Calu3 (cell line): Measurements from ENCODE around the gene P3H3. TPM values are rescaled to one million over a fixed set of nuclear protein-coding genes. Genes with fewer than 3 reads are reported as not detected.

Experiments used
- BruUV-seq: library from RNA; stranded (reverse); fragments of 400-500 nt; replicated peaks from 2 replicates; lab custom pipeline; 2021; lab: Mats Ljungman, UMichigan
- CTCF ChIA-PET: fragments of 300-600 bp; sonication (Branson Sonifier 250); formaldehyde crosslinking; loops from one replicate; lab custom pipeline; 2022; ENCODE audit warnings: antibody characterized with exemption; lab: Charles Lee
- DNase-seq: peaks from one replicate; pipeline ENCODE4 v3.0.0; 2022
- H3K27ac Mint-ChIP-seq: one replicate; pipeline ENCODE4 v1.8.0; 2022; ENCODE audit warnings: mixed read lengths; ENCODE audit not compliant: unreplicated experiment
- H3K27me3 Mint-ChIP-seq: one replicate; pipeline ENCODE4 v1.8.0; 2022; ENCODE audit warnings: mixed read lengths; ENCODE audit not compliant: unreplicated experiment
- H3K36me3 Mint-ChIP-seq: one replicate; pipeline ENCODE4 v1.8.0; 2022; ENCODE audit warnings: mild to moderate bottlenecking, moderate library complexity, mixed read lengths; ENCODE audit not compliant: insufficient read depth, unreplicated experiment
- H3K4me1 Mint-ChIP-seq: one replicate; pipeline ENCODE4 v1.8.0; 2022; ENCODE audit warnings: mild to moderate bottlenecking, low read depth, mixed read lengths; ENCODE audit not compliant: unreplicated experiment
- H3K4me3 Mint-ChIP-seq: one replicate; pipeline ENCODE4 v1.8.0; 2022; ENCODE audit warnings: mild to moderate bottlenecking, low read depth, moderate library complexity, mixed read lengths; ENCODE audit not compliant: unreplicated experiment
- H3K9me3 Mint-ChIP-seq: one replicate; pipeline ENCODE4 v1.8.0; 2022; ENCODE audit warnings: low read depth, mixed read lengths; ENCODE audit not compliant: unreplicated experiment
- intact Hi-C: fragments of 100-400 bp; cut with micrococcal nuclease; formaldehyde crosslinking; loops from one replicate; pipeline ENCODE4 v1.10.0; 2022; ENCODE audit not compliant: unreplicated experiment
- total RNA-seq: library from RNA; stranded (reverse); gene quantifications from 2 replicates; pipeline ENCODE4 v1.2.3, GENCODE V29; 2022
- TF ChIP-seq, protein P1 (sequence below): fragments of 200-600 bp; IDR thresholded peaks from one replicate; pipeline ENCODE4 v1.8.0; 2022; ENCODE audit warnings: antibody characterized with exemption; ENCODE audit not compliant: unreplicated experiment

P3H3 gene
- total RNA-seq, 1 experiment from 2014 or later = 0.45 TPM

DNA sequence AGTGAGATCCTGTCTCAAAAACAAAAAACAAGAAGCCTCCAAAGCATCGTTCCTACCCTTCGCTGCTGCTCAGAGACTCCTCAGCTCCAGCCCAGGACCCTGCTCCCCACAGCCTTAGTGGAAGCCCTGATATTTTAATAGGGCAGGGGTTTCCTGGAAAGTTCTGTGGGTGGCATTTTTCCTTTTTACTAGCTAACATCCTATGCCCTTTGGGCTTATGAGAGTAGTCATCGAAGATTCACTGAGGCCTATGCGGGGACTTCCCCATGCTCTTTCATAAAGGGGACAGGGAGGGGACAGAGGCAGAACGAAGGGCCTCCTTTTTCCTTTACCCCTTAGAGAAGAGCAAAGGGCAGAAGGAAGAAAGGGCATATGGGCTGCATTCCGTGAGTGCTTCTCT is 47.6 kb upstream of the P3H3 start:
- intact Hi-C loops = no loop called here
- H3K27me3 Mint-ChIP-seq = peaks cover 51% of the 10 kb centered on the region
- no TSS peak for BruUV-seq

DNA sequence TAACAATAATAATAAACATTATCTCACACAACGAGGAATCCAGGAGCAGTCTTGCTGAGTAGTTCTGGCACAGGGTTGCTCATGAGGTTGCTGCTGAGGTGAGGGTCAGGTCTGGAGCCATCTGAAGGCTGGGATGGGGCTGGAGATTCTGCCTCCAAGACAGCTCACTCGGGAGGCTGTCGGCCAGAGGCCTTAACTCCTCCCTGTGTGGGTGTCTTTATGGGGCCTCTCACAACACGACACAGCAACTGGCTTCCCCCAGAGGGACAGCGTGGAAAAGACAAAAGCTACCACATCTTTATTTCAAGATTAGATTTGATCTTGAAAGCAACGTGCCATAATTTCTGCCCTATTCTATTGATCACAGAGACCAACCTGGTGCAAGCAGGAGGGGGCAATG is 46.1 kb upstream of the P3H3 start:
- no peaks in the 10 kb centered on the region for H3K36me3 Mint-ChIP-seq
- H3K27ac Mint-ChIP-seq = no peak overlapping the region
- no TSS peak for BruUV-seq
- CTCF ChIA-PET = interaction anchor here (0.6 to 1.8 kb wide), 3 partner anchors 16 to 236 kb away, joined by 4 to 7 read pairs (median 5); partner anchors contain the start of genes MLF2 and PTMS
- no peak overlapping the region for H3K4me3 Mint-ChIP-seq
- no peaks in the 10 kb centered on the region for H3K9me3 Mint-ChIP-seq
- peaks cover 17% of the 10 kb centered on the region for H3K4me1 Mint-ChIP-seq
- intact Hi-C loops = no loop called here
- TF ChIP-seq, protein P1, sequence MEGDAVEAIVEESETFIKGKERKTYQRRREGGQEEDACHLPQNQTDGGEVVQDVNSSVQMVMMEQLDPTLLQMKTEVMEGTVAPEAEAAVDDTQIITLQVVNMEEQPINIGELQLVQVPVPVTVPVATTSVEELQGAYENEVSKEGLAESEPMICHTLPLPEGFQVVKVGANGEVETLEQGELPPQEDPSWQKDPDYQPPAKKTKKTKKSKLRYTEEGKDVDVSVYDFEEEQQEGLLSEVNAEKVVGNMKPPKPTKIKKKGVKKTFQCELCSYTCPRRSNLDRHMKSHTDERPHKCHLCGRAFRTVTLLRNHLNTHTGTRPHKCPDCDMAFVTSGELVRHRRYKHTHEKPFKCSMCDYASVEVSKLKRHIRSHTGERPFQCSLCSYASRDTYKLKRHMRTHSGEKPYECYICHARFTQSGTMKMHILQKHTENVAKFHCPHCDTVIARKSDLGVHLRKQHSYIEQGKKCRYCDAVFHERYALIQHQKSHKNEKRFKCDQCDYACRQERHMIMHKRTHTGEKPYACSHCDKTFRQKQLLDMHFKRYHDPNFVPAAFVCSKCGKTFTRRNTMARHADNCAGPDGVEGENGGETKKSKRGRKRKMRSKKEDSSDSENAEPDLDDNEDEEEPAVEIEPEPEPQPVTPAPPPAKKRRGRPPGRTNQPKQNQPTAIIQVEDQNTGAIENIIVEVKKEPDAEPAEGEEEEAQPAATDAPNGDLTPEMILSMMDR = no peak
- no peak for DNase-seq
- peaks cover 35% of the 10 kb centered on the region for H3K27me3 Mint-ChIP-seq

More for the DNA sequence above, 47.6 kb upstream of the P3H3 start:
- H3K9me3 Mint-ChIP-seq = no peaks in the 10 kb centered on the region
- CTCF ChIA-PET = interaction anchor here (1.8 kb wide), 2 partner anchors 14 to 27 kb away, joined by 4 to 7 read pairs; partner anchors contain the start of genes MLF2 and PTMS
- DNase-seq = no peak
- no peak overlapping the region for H3K27ac Mint-ChIP-seq
- H3K36me3 Mint-ChIP-seq = no peaks in the 10 kb centered on the region
- TF ChIP-seq, protein P1 = no peak
- H3K4me3 Mint-ChIP-seq = no peak overlapping the region
- H3K4me1 Mint-ChIP-seq = peaks cover 24% of the 10 kb centered on the region

DNA sequence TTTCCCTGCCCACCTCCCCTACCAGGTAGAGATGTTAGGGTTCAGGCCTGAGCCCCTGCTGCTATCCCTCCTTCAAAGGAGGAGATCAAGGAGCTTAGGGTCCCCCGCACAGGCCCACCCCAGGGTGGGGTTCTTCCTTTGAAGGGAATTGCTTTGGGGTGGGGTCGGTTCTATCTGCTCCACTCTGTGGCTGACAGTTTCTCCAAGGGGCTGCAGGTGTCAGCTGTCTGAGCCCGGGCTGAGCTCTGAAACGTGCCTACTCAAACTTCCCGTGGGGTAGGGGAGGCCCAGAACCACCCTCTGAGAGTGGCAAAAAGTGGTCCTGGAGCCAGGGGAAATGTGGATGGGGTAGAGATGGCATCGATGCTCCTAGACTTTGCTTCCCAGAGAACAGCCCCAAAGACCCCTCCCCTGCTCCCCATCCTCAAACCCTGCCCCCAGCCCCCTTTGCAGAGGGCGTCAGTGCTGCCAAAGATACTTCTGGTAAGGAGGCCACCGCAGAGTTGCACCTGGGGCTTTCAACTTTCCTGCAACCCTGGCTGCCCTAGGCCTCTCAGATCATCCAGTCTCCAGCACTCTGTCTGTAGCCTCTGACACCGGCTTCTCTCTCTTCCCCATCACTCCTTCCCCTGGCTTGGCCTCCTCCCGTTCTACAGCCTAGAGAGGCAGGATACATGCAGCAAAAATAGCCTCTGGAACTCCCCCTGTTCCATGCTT is 45.2 kb upstream of the P3H3 start:
- TF ChIP-seq, protein P1 = no peak
- Mint-ChIP-seq H3K27ac (no peak overlapping the region), H3K36me3 (no peaks in the 10 kb centered on the region), H3K4me3 (no peak overlapping the region), H3K9me3 (no peaks in the 10 kb centered on the region), H3K27me3 (peaks cover 28% of the 10 kb centered on the region), H3K4me1 (peaks cover 17% of the 10 kb centered on the region)
- no peak for DNase-seq
- CTCF ChIA-PET = no interaction called here
- BruUV-seq = no TSS peak
- intact Hi-C loops = no loop called here

DNA sequence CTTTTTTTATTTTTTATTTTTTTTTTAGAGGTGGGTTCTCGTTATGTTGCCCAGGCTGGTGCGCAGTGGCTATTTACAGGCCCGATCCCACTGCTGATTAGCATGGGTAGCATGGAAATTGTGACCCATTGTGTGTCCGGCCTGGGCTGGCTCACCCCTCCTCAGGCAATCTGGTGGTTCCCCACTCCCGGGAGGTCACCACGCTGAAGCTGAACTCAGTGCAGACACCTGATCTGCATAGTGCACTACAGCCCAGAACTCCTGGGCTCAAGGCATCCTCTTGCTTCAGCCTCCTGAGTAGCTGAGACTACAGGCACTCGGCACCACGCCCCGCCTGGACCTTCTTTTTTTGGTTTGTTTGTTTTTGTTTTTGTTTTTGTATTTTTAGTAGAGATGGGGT is 44.4 kb upstream of the P3H3 start:
- no peak overlapping the region for H3K4me3 Mint-ChIP-seq
- DNase-seq = no peak
- intact Hi-C loops = no loop called here
- peaks cover 28% of the 10 kb centered on the region for H3K27me3 Mint-ChIP-seq
- TF ChIP-seq, protein P1 = no peak
- CTCF ChIA-PET = no interaction called here
- no peak overlapping the region for H3K27ac Mint-ChIP-seq
- no TSS peak for BruUV-seq
- H3K4me1 Mint-ChIP-seq = peaks cover 9% of the 10 kb centered on the region
- no peaks in the 10 kb centered on the region for H3K36me3 Mint-ChIP-seq
- H3K9me3 Mint-ChIP-seq = no peaks in the 10 kb centered on the region
